HL-60 (cell line): ENCODE results near the gene TRIM25.

ENCODE experiments used
- GABPA ChIP-seq: IDR thresholded peaks from 2 replicates; pipeline ENCODE4 v1.6.1; 2012; ENCODE audit warnings: low read depth
- POLR2AphosphoS5 ChIP-seq: IDR thresholded peaks from 2 replicates; pipeline ENCODE4 v1.6.1; 2012; ENCODE audit warnings: low read depth
- TF ChIP-seq, protein P1 (sequence below): IDR thresholded peaks from one replicate; pipeline ENCODE4 v1.5.1; 2011; ENCODE audit warnings: low read length, control low read depth, inconsistent platforms; ENCODE audit not compliant: insufficient read depth
- TF ChIP-seq, protein P2 (sequence below): IDR thresholded peaks from 2 replicates; pipeline ENCODE4 v1.6.1; 2012; ENCODE audit warnings: low read depth; ENCODE audit not compliant: insufficient replicate concordance

DNA sequence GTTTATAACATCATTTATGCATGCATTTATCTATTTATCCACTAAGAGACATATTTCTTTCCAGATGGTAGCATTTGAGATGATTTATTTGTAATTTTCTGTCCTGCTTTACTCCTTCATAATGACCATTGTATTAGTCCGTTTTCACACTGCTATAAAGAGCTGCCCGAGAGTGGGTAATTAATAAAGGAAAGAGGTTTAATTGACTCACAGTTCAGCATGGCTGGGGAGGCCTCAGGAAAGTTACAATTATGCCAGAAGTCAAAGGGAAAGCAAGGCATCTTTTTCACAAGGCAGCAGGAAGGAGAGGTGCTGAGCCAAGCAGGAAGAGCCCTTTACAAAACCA is 28.6 kb downstream of the TRIM25 start:
- TF ChIP-seq, protein P1, sequence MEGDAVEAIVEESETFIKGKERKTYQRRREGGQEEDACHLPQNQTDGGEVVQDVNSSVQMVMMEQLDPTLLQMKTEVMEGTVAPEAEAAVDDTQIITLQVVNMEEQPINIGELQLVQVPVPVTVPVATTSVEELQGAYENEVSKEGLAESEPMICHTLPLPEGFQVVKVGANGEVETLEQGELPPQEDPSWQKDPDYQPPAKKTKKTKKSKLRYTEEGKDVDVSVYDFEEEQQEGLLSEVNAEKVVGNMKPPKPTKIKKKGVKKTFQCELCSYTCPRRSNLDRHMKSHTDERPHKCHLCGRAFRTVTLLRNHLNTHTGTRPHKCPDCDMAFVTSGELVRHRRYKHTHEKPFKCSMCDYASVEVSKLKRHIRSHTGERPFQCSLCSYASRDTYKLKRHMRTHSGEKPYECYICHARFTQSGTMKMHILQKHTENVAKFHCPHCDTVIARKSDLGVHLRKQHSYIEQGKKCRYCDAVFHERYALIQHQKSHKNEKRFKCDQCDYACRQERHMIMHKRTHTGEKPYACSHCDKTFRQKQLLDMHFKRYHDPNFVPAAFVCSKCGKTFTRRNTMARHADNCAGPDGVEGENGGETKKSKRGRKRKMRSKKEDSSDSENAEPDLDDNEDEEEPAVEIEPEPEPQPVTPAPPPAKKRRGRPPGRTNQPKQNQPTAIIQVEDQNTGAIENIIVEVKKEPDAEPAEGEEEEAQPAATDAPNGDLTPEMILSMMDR = no peak
- no peak for TF ChIP-seq POLR2AphosphoS5
- TF ChIP-seq GABPA = no peak
- TF ChIP-seq, protein P2, sequence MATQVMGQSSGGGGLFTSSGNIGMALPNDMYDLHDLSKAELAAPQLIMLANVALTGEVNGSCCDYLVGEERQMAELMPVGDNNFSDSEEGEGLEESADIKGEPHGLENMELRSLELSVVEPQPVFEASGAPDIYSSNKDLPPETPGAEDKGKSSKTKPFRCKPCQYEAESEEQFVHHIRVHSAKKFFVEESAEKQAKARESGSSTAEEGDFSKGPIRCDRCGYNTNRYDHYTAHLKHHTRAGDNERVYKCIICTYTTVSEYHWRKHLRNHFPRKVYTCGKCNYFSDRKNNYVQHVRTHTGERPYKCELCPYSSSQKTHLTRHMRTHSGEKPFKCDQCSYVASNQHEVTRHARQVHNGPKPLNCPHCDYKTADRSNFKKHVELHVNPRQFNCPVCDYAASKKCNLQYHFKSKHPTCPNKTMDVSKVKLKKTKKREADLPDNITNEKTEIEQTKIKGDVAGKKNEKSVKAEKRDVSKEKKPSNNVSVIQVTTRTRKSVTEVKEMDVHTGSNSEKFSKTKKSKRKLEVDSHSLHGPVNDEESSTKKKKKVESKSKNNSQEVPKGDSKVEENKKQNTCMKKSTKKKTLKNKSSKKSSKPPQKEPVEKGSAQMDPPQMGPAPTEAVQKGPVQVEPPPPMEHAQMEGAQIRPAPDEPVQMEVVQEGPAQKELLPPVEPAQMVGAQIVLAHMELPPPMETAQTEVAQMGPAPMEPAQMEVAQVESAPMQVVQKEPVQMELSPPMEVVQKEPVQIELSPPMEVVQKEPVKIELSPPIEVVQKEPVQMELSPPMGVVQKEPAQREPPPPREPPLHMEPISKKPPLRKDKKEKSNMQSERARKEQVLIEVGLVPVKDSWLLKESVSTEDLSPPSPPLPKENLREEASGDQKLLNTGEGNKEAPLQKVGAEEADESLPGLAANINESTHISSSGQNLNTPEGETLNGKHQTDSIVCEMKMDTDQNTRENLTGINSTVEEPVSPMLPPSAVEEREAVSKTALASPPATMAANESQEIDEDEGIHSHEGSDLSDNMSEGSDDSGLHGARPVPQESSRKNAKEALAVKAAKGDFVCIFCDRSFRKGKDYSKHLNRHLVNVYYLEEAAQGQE = no peak
